IMR-90 (cell line): ENCODE measurements around the gene SLC12A8. TPM values are rescaled to one million over a fixed set of nuclear protein-coding genes. Genes with fewer than 3 reads are reported as not detected.

Source experiments
- ATAC-seq: fragments of 200-7000 bp; cut with Tn5 transposase; 2 replicates; pipeline ENCODE4 v1.9.1; 2020; ENCODE audit warnings: low read depth, mild to moderate bottlenecking, moderate library complexity
- BruUV-seq: library from RNA; stranded (reverse); fragments of 400-500 nt; replicated peaks from 2 replicates; lab custom pipeline; 2021; lab: Mats Ljungman, UMichigan
- CTCF ChIA-PET: fragments of 300-600 bp; formaldehyde crosslinking; extraction: SDS; loops from one replicate; lab custom pipeline; 2021; ENCODE audit warnings: antibody characterized with exemption; lab: Yijun Ruan, JAX
- POLR2A ChIA-PET: fragments of 300-600 bp; sonication (Branson Sonifier 250); formaldehyde crosslinking; loops from one replicate; lab custom pipeline; 2022; ENCODE audit warnings: antibody characterized with exemption; ENCODE audit not compliant: unreplicated experiment; lab: Charles Lee
- DNase-seq: peaks from one replicate; pipeline ENCODE4 v3.0.0; 2013
- H2AFZ ChIP-seq: replicated peaks from 2 replicates; pipeline ENCODE3; 2013; ENCODE audit warnings: low read length, mild to moderate bottlenecking; ENCODE audit not compliant: poor library complexity
- H2AK5ac ChIP-seq: 2 replicates; pipeline ENCODE4 v1.6.1; 2013; ENCODE audit warnings: low read depth, low read length, inconsistent platforms
- H2AK9ac ChIP-seq: replicated peaks from 2 replicates; pipeline ENCODE3; 2013; ENCODE audit warnings: mild to moderate bottlenecking, low read depth, low read length, moderate library complexity; ENCODE audit not compliant: poor library complexity
- H2BK120ac ChIP-seq: 2 replicates; pipeline ENCODE4 v1.6.1; 2013; ENCODE audit warnings: low read depth, low read length, inconsistent platforms
- H2BK15ac ChIP-seq: 3 replicates; pipeline ENCODE4 v1.6.1; 2013; ENCODE audit warnings: low read depth, low read length, inconsistent platforms
- H2BK20ac ChIP-seq: 2 replicates; pipeline ENCODE4 v1.6.1; 2013; ENCODE audit warnings: low read depth, mild to moderate bottlenecking, inconsistent platforms, low read length, moderate library complexity
- H2BK5ac ChIP-seq: 2 replicates; pipeline ENCODE4 v1.6.1; 2013; ENCODE audit warnings: mild to moderate bottlenecking, low read depth, low read length, inconsistent platforms; ENCODE audit not compliant: poor library complexity, severe bottlenecking
- H3K14ac ChIP-seq: replicated peaks from 2 replicates; pipeline ENCODE4 v1.6.1; 2013; ENCODE audit warnings: low read depth, low read length, inconsistent platforms
- H3K18ac ChIP-seq: 2 replicates; pipeline ENCODE4 v1.6.1; 2013; ENCODE audit warnings: low read depth, low read length, control low read depth
- H3K23ac ChIP-seq: 2 replicates; pipeline ENCODE4 v1.6.1; 2013; ENCODE audit warnings: low read depth, low read length, inconsistent platforms
- H3K27ac ChIP-seq: 2 replicates; pipeline ENCODE4 v1.5.1; 2013; ENCODE audit warnings: mild to moderate bottlenecking, control low read depth, low read length; ENCODE audit not compliant: insufficient read depth
- H3K27me3 ChIP-seq: 2 replicates; pipeline ENCODE4 v1.6.1; 2013; ENCODE audit warnings: low read length; ENCODE audit not compliant: control insufficient read depth, insufficient read depth
- H3K36me3 ChIP-seq: 2 replicates; pipeline ENCODE4 v1.6.1; 2013; ENCODE audit warnings: low read length, mixed read lengths; ENCODE audit not compliant: control insufficient read depth, insufficient read depth
- H3K4ac ChIP-seq: 2 replicates; pipeline ENCODE4 v1.6.1; 2013; ENCODE audit warnings: low read depth, low read length, inconsistent platforms
- H3K4me1 ChIP-seq: 2 replicates; pipeline ENCODE4 v1.6.1; 2013; ENCODE audit warnings: low read length, mixed read lengths; ENCODE audit not compliant: control insufficient read depth, insufficient read depth
- H3K4me2 ChIP-seq: 2 replicates; pipeline ENCODE4 v1.6.1; 2013; ENCODE audit warnings: low read depth, mild to moderate bottlenecking, control low read depth, low read length, moderate library complexity
- H3K4me3 ChIP-seq: 2 replicates; pipeline ENCODE4 v1.5.1; 2013; ENCODE audit warnings: low read depth, mild to moderate bottlenecking, control low read depth, low read length, moderate library complexity; ENCODE audit not compliant: insufficient read depth
- H3K56ac ChIP-seq: 2 replicates; pipeline ENCODE4 v1.6.1; 2013; ENCODE audit warnings: low read length, inconsistent platforms; ENCODE audit not compliant: insufficient read depth; ENCODE audit errors: extremely low read depth
- H3K79me1 ChIP-seq, 2 experiments: 2 replicates each; pipeline ENCODE4 v1.6.1; 2013; ENCODE audit warnings: low read length in 2 of 2, inconsistent platforms in 1 of 2, low read depth in 1 of 2
- H3K9ac ChIP-seq: 2 replicates; pipeline ENCODE4 v1.6.1; 2013; ENCODE audit warnings: low read depth, low read length, control low read depth
- H3K9me1 ChIP-seq: 2 replicates; pipeline ENCODE4 v1.6.1; 2013; ENCODE audit warnings: low read length, inconsistent platforms; ENCODE audit not compliant: insufficient read depth
- H3K9me3 ChIP-seq: 2 replicates; pipeline ENCODE4 v1.6.1; 2013; ENCODE audit warnings: low read length; ENCODE audit not compliant: control insufficient read depth, insufficient read depth
- H4K20me1 ChIP-seq: 2 replicates; pipeline ENCODE4 v1.6.1; 2013; ENCODE audit warnings: low read length, inconsistent platforms; ENCODE audit not compliant: insufficient read depth
- H4K5ac ChIP-seq: 2 replicates; pipeline ENCODE4 v1.6.1; 2013; ENCODE audit warnings: mild to moderate bottlenecking, low read depth, low read length, control low read depth
- H4K8ac ChIP-seq, 2 experiments: 2 replicates each; pipeline ENCODE4 v1.6.1; 2013; ENCODE audit warnings: low read depth in 2 of 2, low read length in 2 of 2, control low read depth in 1 of 2, inconsistent platforms in 1 of 2
- H4K91ac ChIP-seq: 2 replicates; pipeline ENCODE4 v1.6.1; 2013; ENCODE audit warnings: low read depth, low read length, inconsistent platforms; ENCODE audit not compliant: insufficient read depth
- CEBPB ChIP-seq: IDR thresholded peaks from 2 replicates; pipeline ENCODE4 v1.6.1; 2012; ENCODE audit warnings: low read depth, low read length, improper control_type of control experiment
- ELK1 ChIP-seq: fragments of 150-350 bp; IDR thresholded peaks from 2 replicates; pipeline ENCODE4 v1.6.1; 2016; ENCODE audit warnings: low read depth, mild to moderate bottlenecking, low read length, moderate library complexity, borderline replicate concordance
- MAFK ChIP-seq: IDR thresholded peaks from 2 replicates; pipeline ENCODE4 v1.6.1; 2012; ENCODE audit warnings: low read depth, low read length, improper control_type of control experiment
- NFE2L2 ChIP-seq: fragments of 150-350 bp; IDR thresholded peaks from 2 replicates; pipeline ENCODE4 v1.6.1; 2016; ENCODE audit warnings: low read depth, mild to moderate bottlenecking, low read length
- RCOR1 ChIP-seq: IDR thresholded peaks from 2 replicates; pipeline ENCODE4 v1.6.1; 2012; ENCODE audit warnings: mild to moderate bottlenecking, low read length, improper control_type of control experiment; ENCODE audit not compliant: insufficient replicate concordance
- RFX5 ChIP-seq: IDR thresholded peaks from 2 replicates; pipeline ENCODE4 v1.8.0; 2012; ENCODE audit warnings: low read depth, mild to moderate bottlenecking, low read length, moderate library complexity
- SMC3 ChIP-seq: fragments of 150-350 bp; IDR thresholded peaks from 2 replicates; pipeline ENCODE4 v1.6.1; 2016; ENCODE audit warnings: low read depth, mild to moderate bottlenecking, antibody characterized with exemption, low read length, moderate library complexity
- WGBS, 2 experiments: methylation state at CpG; one replicate each; pipeline versions ENCODE4 v1.1.5 to v1.1.7; 2013; ENCODE audit warnings: missing lambda C conversion rate in 2 of 2; ENCODE audit not compliant: insufficient read length in 1 of 2; ENCODE audit errors: extremely low coverage in 2 of 2; 5-methylcytosine and 5-hydroxymethylcytosine counted together
- dilution Hi-C: fragments of 300-500 bp; cut with HindIII; formaldehyde crosslinking; loops from one replicate; pipeline ENCODE4 v1.14.3; 2018; ENCODE audit warnings: low sequenced_read_pairs; ENCODE audit not compliant: unreplicated experiment
- in situ Hi-C: fragments of 300-500 bp; cut with MboI; formaldehyde crosslinking; loops from 3 replicates; pipeline ENCODE4 v1.14.3; 2019; ENCODE audit warnings: low sequenced_read_pairs, inconsistent platforms, mixed read lengths
- intact Hi-C: fragments of 100-400 bp; cut with micrococcal nuclease; formaldehyde crosslinking; loops from 2 replicates; pipeline ENCODE4 v1.10.0; 2022
- polyA plus RNA-seq, 3 experiments: library from polyadenylated mRNA; depleted of rRNA; stranded (reverse); fragments of >200 nt; gene quantifications; 2 replicates each; pipeline ENCODE4 v1.2.3, GENCODE V29; 2012; ENCODE audit warnings: low replicate concordance in 1 of 3
- total RNA-seq: library from RNA; depleted of rRNA; stranded (reverse); fragments of >200 nt; gene quantifications from 2 replicates; pipeline ENCODE4 v1.2.3, GENCODE V29; 2012

The SLC12A8 gene
- total and polyA plus RNA-seq, 2 of the 4 experiments (the other 2 are of a cell fraction): 2.2 to 4.3 TPM

- Histone ChIP-seq H4K91ac (peak overlapping the region; percentile 86), H3K79me1 (no peaks in the 10 kb centered on the region), H3K4ac (peak overlapping the region; percentile 73; the same call in 1 of the 2 replicates), H3K56ac (no peak overlapping the region), H3K4me1 (peaks cover 16% of the 10 kb centered on the region), H3K27me3 (no peaks in the 10 kb centered on the region), H2AFZ (no peak overlapping the region), H3K9me1 (0 out of 2 replicates have a peak, but pooled peaks cover 8% of the 10 kb centered on the region), H2AK9ac (no peak overlapping the region), H2BK20ac (peak overlapping the region; percentile 93), H3K9ac (no peak overlapping the region), H4K5ac (no peak overlapping the region; the same call in 1 of the 2 replicates), H2BK120ac (peak overlapping the region; percentile 84), H4K8ac (peak overlapping the region; percentile 17 to 82; a peak in 3 of 4 replicates), H3K14ac (peak overlapping the region; percentile 74; the same call in 1 of the 2 replicates), H3K27ac (no peak overlapping the region), H3K23ac (0 out of 2 replicates have a peak overlapping the region, but pooled peaks have one; percentile 37), H3K4me3 (no peak overlapping the region), H2AK5ac (peak overlapping the region; percentile 79), H2BK5ac (peak overlapping the region; percentile 83), H4K20me1 (no peaks in the 10 kb centered on the region), H2BK15ac (peak overlapping the region; percentile 78; the same call in 1 of the 3 replicates), H3K9me3 (0 out of 2 replicates have a peak, but pooled peaks cover 3% of the 10 kb centered on the region), H3K4me2 (no peak overlapping the region), H3K18ac (peak overlapping the region; percentile 51), H3K36me3 (no peaks in the 10 kb centered on the region)
- 40% methylated on average over 1 of the region's 1 CpG; no CpG with 5 or more reads in 1 of the 2 experiments for WGBS, 2 experiments
- ATAC-seq (no peak), DNase-seq (peak; percentile 45)
- intact Hi-C loops (no loop called here), dilution Hi-C loops (no loop called here), in situ Hi-C loops (no loop called here)
- ChIA-PET CTCF (no interaction called here), POLR2A (interaction anchor here (0.6 to 1.0 kb wide), 3 partner anchors 13 to 23 kb away, joined by 3 to 4 read pairs (median 3); no protein-coding TSS in a partner anchor)
- no TSS peak for BruUV-seq
- TF ChIP-seq ELK1 (no peak), RFX5 (no peak), MAFK (no peak), RCOR1 (peak; percentile 23), SMC3 (no peak), NFE2L2 (no peak), CEBPB (peak; percentile 80)
Measured at GRCh38 chr3:125079675-125080045, 132.9 kb downstream of the SLC12A8 start.
